Measurements from ENCODE around the gene PSMD6. TPM values are rescaled to one million over a fixed set of nuclear protein-coding genes. Genes with fewer than 3 reads are reported as not detected.

The PSMD6 gene
- total RNA-seq, 3 donors from 2014 or later, result 60.9 to 74.7 (median 69.8) TPM

DNA sequence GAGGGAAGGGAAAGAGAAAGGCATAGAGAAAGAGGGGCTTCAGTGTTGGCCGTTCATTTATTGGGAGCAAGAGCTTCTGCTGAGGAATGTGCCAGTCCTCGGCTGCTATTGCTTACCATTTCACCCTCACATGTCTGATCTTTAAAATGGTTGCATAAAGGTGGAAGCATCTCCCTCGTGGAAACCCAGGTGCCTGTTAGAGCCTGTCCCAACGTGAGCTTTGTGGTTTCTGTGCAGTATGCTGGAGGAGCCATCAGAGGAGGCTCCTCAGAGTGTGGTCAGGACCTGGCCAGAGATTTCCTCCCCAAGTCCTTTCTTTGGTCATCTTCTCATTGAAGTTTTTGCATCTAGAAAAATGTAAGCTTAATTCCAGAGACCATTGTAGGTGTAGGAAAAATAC is 34.4 kb downstream of the PSMD6 start:
- no peak for DNase-seq (ENCODE audit: low spot score in 2 of 2)
- Histone ChIP-seq H3K27me3 (no peaks in the 10 kb centered on the region), H3K9me3 (no peaks in the 10 kb centered on the region), H3K4me3 (no peak overlapping the region), H3K36me3 (no peaks in the 10 kb centered on the region), H3K27ac (no peak overlapping the region), H3K4me1 (no peaks in the 10 kb centered on the region)
- intact Hi-C loops (cut with DNase I; ENCODE audit: low total_unique reads), result no loop called here
- TF ChIP-seq POLR2AphosphoS5 (IDR thresholded peaks at IDR 0.05) (no peak), POLR2A (IDR thresholded peaks at IDR 0.05) (no peak), CTCF (IDR thresholded peaks at IDR 0.05) (no peak)

GRCh38 chr3:63986831-63987230 is 36.5 kb downstream of the PSMD6 start:
- DNase-seq (ENCODE audit: low spot score in 2 of 2), result no peak
- Histone ChIP-seq H3K36me3 (no peaks in the 10 kb centered on the region), H3K9me3 (no peaks in the 10 kb centered on the region), H3K27me3 (no peaks in the 10 kb centered on the region), H3K4me3 (no peak overlapping the region), H3K27ac (no peak overlapping the region), H3K4me1 (no peaks in the 10 kb centered on the region)
- intact Hi-C loops (cut with DNase I; ENCODE audit: low total_unique reads), result no loop called here
- TF ChIP-seq POLR2AphosphoS5 (IDR thresholded peaks at IDR 0.05), result no peak
- TF ChIP-seq POLR2A (IDR thresholded peaks at IDR 0.05), result no peak

GRCh38 chr3:63986146-63986545 is 37.1 kb downstream of the PSMD6 start:
- Histone ChIP-seq H3K27me3 (no peaks in the 10 kb centered on the region), H3K36me3 (no peaks in the 10 kb centered on the region), H3K9me3 (no peaks in the 10 kb centered on the region), H3K27ac (no peak overlapping the region), H3K4me3 (no peak overlapping the region), H3K4me1 (no peaks in the 10 kb centered on the region)
- TF ChIP-seq POLR2A (IDR thresholded peaks at IDR 0.05) (no peak), POLR2AphosphoS5 (IDR thresholded peaks at IDR 0.05) (no peak), CTCF (IDR thresholded peaks at IDR 0.05) (no peak)
- DNase-seq (ENCODE audit: low spot score in 2 of 2), result no peak
- intact Hi-C loops (cut with DNase I; ENCODE audit: low total_unique reads), result no loop called here

GRCh38 chr3:63984391-63984790 is 38.9 kb downstream of the PSMD6 start:
- no peaks in the 10 kb centered on the region for H3K27me3 ChIP-seq
- peaks cover 0 to 10% of the 10 kb centered on the region in 2 donors for H3K4me1 ChIP-seq
- H3K36me3 ChIP-seq, result no peaks in the 10 kb centered on the region
- TF ChIP-seq POLR2AphosphoS5 (IDR thresholded peaks at IDR 0.05) (no peak), CTCF (IDR thresholded peaks at IDR 0.05) (no peak), POLR2A (IDR thresholded peaks at IDR 0.05) (no peak)
- DNase-seq (ENCODE audit: low spot score in 2 of 2), result no peak
- intact Hi-C loops (cut with DNase I; ENCODE audit: low total_unique reads), result no loop called here
- H3K9me3 ChIP-seq, result no peaks in the 10 kb centered on the region
- no peak overlapping the region for H3K27ac ChIP-seq
- H3K4me3 ChIP-seq, result no peak overlapping the region

DNA sequence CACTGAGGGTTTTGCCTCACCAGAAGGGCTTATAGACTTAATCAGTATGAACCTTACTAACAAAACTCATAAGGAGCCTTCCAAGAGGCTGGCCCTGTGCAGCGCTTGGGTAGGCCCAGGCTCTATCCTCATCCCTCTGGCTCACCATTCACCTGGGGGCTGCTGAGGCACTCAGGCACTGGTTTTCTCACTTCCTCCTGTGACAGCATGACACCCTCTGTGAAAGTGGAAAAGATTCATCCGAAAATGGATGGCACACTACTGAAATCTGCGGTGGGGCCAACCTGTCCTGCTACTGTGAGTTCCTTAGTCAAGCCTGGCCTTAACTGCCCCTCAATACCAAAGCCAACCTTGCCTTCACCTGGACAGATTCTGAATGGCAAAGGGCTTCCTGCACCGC is 41.3 kb downstream of the PSMD6 start:
- Histone ChIP-seq H3K27me3 (no peaks in the 10 kb centered on the region), H3K9me3 (no peaks in the 10 kb centered on the region), H3K4me1 (peaks cover 0 to 24% of the 10 kb centered on the region in 2 donors), H3K27ac (no peak overlapping the region), H3K4me3 (no peak overlapping the region), H3K36me3 (no peaks in the 10 kb centered on the region)
- no peak for TF ChIP-seq POLR2A (IDR thresholded peaks at IDR 0.05)
- no peak for TF ChIP-seq CTCF (IDR thresholded peaks at IDR 0.05)
- TF ChIP-seq POLR2AphosphoS5 (IDR thresholded peaks at IDR 0.05), result no peak
- DNase-seq (ENCODE audit: low spot score in 2 of 2), result no peak
- intact Hi-C loops (cut with DNase I; ENCODE audit: low total_unique reads), result no loop called here

All from breast epithelium (tissue), 4 donors.